Esophagus muscularis mucosa (tissue), 4 donors: ENCODE data around the gene DCAF6. TPM values are rescaled to one million over a fixed set of nuclear protein-coding genes. Genes with fewer than 3 reads are reported as not detected.

Experiments
- DNase-seq: peaks from one replicate; pipeline ENCODE4 v3.0.0-alpha.2; 2017; ENCODE audit errors: extremely low spot score
- H3K27ac ChIP-seq, 4 donors: fragments of 200-600 bp; sonication (generic); replicated peaks in 1 of 4; 1 replicate in 3 of 4; 2 replicates in 1 of 4; pipeline ENCODE4 v1.5.1; 2016 to 2019; ENCODE audit warnings: mild to moderate bottlenecking in 1 of 4
- H3K27me3 ChIP-seq, 4 donors: fragments of 200-600 bp; sonication (generic); one replicate each; pipeline versions ENCODE4 v1.5.1 to v1.6.0; 2016 to 2019
- H3K36me3 ChIP-seq, 4 donors: fragments of 200-600 bp; sonication (generic); one replicate each; pipeline ENCODE4 v1.5.1; 2016 to 2019
- H3K4me1 ChIP-seq, 4 donors: fragments of 200-600 bp; sonication (generic); one replicate each; pipeline ENCODE4 v1.5.1; 2016 to 2019
- H3K4me3 ChIP-seq, 4 donors: fragments of 200-600 bp; sonication (generic); 1 replicate in 2 of 4; 2 replicates in 2 of 4; pipeline ENCODE4 v1.5.1; 2016 to 2019; ENCODE audit warnings: mild to moderate bottlenecking in 4 of 4, moderate library complexity in 1 of 4
- H3K9me3 ChIP-seq, 4 donors: fragments of 200-600 bp; sonication (generic); 1 replicate in 3 of 4; 2 replicates in 1 of 4; pipeline ENCODE4 v1.5.1; 2016 to 2019
- EP300 ChIP-seq: sonication (generic); formaldehyde crosslinking; IDR thresholded peaks from one replicate; pipeline ENCODE4 v1.6.1; 2017; ENCODE audit warnings: antibody characterized with exemption
- POLR2A ChIP-seq: fragments of 450-650 bp; IDR thresholded peaks from one replicate; pipeline ENCODE4 v1.6.1; 2017; ENCODE audit warnings: antibody characterized with exemption, moderate library complexity, mild to moderate bottlenecking, low read depth
- POLR2AphosphoS5 ChIP-seq, 2 donors: sonication (generic); formaldehyde crosslinking; IDR thresholded peaks; one replicate each; pipeline ENCODE4 v1.6.1; 2017; ENCODE audit warnings: antibody characterized with exemption in 2 of 2
- WGBS: methylation state at CpG from one replicate; pipeline ENCODE4 v1.1.5; 2018; 5-methylcytosine and 5-hydroxymethylcytosine counted together
- intact Hi-C: fragments of 100-400 bp; cut with DNase I; formaldehyde crosslinking; loops from one replicate; pipeline ENCODE4 v1.15.1; 2023
- total RNA-seq, 4 donors: library from RNA; depleted of rRNA; stranded (reverse); fragments of >200 nt; gene quantifications; one replicate each; pipeline versions ENCODE4 v1.1.0 to v1.2.1, GENCODE V29; 2016
- TF ChIP-seq, protein P1 (sequence below), 3 experiments: fragments of 200-600 bp in 2 of 3; fragments of 450-650 bp in 1 of 3; sonication (generic) in 2 of 3; IDR thresholded peaks; one replicate each; pipeline ENCODE4 v1.5.1; 2017 to 2019; ENCODE audit warnings: antibody characterized with exemption in 3 of 3, mild to moderate bottlenecking in 2 of 3, moderate library complexity in 1 of 3

Gene DCAF6
- total RNA-seq, 4 donors from 2014 or later: 80.4 to 110 (median 93.9) TPM

DNA sequence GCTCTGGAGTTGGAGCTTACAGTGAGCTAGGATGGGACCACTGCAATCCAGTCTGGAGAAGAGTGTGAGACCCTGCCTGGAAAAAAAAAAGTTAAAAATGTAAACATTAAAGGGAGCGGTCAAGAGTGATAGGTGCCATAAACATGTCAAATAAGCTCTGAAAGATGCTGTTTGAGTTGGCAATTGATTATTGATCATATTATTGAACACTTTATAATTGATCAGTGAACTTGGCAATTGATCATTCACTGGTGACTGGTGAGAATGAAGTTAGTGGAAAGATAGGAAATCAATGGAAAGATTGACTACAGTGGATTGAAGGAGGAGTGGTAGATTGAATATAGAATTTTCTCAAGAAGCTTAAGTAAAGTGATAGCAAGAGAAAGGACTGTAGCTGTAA lies 64.7 kb downstream of the DCAF6 start:
- Histone ChIP-seq H3K4me3 (no peak overlapping the region), H3K27me3 (no peaks in the 10 kb centered on the region), H3K27ac (no peak overlapping the region), H3K4me1 (peaks cover 0 to 10% (median 6%) of the 10 kb centered on the region in 4 donors), H3K9me3 (no peaks in the 10 kb centered on the region), H3K36me3 (peaks cover 0 to 30% (median 11%) of the 10 kb centered on the region in 4 donors)
- intact Hi-C loops: no loop called here
- 97% methylated on average over 1 of the region's 1 CpG for WGBS
- no peak for DNase-seq
- TF ChIP-seq EP300 (no peak), POLR2A (no peak), POLR2AphosphoS5 (IDR thresholded peaks at IDR 0.05) (no peak)
- TF ChIP-seq, protein P1, sequence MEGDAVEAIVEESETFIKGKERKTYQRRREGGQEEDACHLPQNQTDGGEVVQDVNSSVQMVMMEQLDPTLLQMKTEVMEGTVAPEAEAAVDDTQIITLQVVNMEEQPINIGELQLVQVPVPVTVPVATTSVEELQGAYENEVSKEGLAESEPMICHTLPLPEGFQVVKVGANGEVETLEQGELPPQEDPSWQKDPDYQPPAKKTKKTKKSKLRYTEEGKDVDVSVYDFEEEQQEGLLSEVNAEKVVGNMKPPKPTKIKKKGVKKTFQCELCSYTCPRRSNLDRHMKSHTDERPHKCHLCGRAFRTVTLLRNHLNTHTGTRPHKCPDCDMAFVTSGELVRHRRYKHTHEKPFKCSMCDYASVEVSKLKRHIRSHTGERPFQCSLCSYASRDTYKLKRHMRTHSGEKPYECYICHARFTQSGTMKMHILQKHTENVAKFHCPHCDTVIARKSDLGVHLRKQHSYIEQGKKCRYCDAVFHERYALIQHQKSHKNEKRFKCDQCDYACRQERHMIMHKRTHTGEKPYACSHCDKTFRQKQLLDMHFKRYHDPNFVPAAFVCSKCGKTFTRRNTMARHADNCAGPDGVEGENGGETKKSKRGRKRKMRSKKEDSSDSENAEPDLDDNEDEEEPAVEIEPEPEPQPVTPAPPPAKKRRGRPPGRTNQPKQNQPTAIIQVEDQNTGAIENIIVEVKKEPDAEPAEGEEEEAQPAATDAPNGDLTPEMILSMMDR (IDR thresholded peaks at IDR 0.05): no peak

DNA sequence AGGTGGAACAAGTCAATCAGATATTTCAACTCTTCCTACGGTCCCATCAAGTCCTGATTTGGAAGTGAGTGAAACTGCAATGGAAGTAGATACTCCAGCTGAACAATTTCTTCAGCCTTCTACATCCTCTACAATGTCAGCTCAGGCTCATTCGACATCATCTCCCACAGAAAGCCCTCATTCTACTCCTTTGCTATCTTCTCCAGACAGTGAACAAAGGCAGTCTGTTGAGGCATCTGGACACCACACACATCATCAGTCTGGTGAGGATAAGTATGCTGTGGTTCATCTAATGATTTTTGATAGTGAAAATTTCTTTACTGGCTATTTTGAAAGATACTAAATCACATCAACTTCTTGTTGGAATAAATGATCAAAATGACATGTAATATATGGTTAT lies 68.0 kb downstream of the DCAF6 start:
- no peaks in the 10 kb centered on the region for H3K9me3 ChIP-seq
- no peak for DNase-seq
- no peak overlapping the region for H3K27ac ChIP-seq
- H3K4me3 ChIP-seq: no peak overlapping the region
- no peaks in the 10 kb centered on the region for H3K27me3 ChIP-seq
- intact Hi-C loops: no loop called here
- peaks cover 3 to 44% (median 19%) of the 10 kb centered on the region in 4 donors for H3K36me3 ChIP-seq
- peaks cover 0 to 10% (median 6%) of the 10 kb centered on the region in 4 donors for H3K4me1 ChIP-seq
- TF ChIP-seq EP300: no peak
- TF ChIP-seq POLR2A: no peak
- no peak for TF ChIP-seq POLR2AphosphoS5 (IDR thresholded peaks at IDR 0.05)
- TF ChIP-seq, protein P1 (IDR thresholded peaks at IDR 0.05): no peak
- WGBS: 100% methylated on average over 2 of the region's 2 CpGs

GRCh38 chr1:168005529-168005928 lies 69.0 kb downstream of the DCAF6 start:
- H3K9me3 ChIP-seq: no peaks in the 10 kb centered on the region
- peaks cover 3 to 44% (median 19%) of the 10 kb centered on the region in 4 donors for H3K36me3 ChIP-seq
- TF ChIP-seq POLR2A: no peak
- TF ChIP-seq EP300: no peak
- H3K27me3 ChIP-seq: no peaks in the 10 kb centered on the region
- H3K27ac ChIP-seq: no peak overlapping the region
- no peak overlapping the region for H3K4me3 ChIP-seq
- DNase-seq: no peak
- intact Hi-C loops: no loop called here
- peaks cover 0 to 10% (median 6%) of the 10 kb centered on the region in 4 donors for H3K4me1 ChIP-seq

DNA sequence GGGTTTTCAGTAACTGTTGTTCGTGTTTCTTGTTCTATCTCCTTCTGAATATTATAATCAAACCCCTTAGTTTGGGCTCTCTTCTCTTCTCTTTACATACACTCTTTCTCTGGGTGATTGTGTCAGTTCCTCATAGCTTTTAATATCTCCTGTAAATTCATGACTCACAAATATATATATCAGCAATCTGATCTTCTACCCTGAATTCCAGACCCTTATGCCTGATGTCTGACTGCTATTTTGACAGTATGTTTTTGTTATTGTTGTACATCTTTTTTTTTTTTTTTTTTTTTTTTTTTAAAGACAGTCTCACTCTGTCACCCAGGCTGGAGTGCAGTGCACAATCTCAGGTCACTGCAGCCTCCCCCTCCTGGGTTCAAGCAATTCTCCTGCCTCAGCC lies 71.2 kb downstream of the DCAF6 start:
- no peak overlapping the region for H3K4me3 ChIP-seq
- H3K27me3 ChIP-seq: no peaks in the 10 kb centered on the region
- peaks cover 3 to 46% (median 22%) of the 10 kb centered on the region in 4 donors for H3K36me3 ChIP-seq
- TF ChIP-seq EP300: no peak
- TF ChIP-seq, protein P1 (IDR thresholded peaks at IDR 0.05): no peak
- TF ChIP-seq POLR2A: no peak
- TF ChIP-seq POLR2AphosphoS5 (IDR thresholded peaks at IDR 0.05): no peak
- H3K4me1 ChIP-seq: peaks cover 0 to 10% (median 6%) of the 10 kb centered on the region in 4 donors
- no peak for DNase-seq
- H3K9me3 ChIP-seq: no peaks in the 10 kb centered on the region
- no peak overlapping the region for H3K27ac ChIP-seq
- intact Hi-C loops: no loop called here
- 91% methylated on average over 1 of the region's 1 CpG for WGBS

- no peak overlapping the region for H3K4me3 ChIP-seq
- 94% methylated on average over 5 of the region's 5 CpGs for WGBS
- no peak overlapping the region for H3K27ac ChIP-seq
- peaks cover 0 to 10% (median 6%) of the 10 kb centered on the region in 4 donors for H3K4me1 ChIP-seq
- intact Hi-C loops: no loop called here
- no peak for TF ChIP-seq POLR2A
- TF ChIP-seq, protein P1 (IDR thresholded peaks at IDR 0.05): no peak
- TF ChIP-seq POLR2AphosphoS5 (IDR thresholded peaks at IDR 0.05): no peak
- H3K36me3 ChIP-seq: peaks cover 3 to 50% (median 27%) of the 10 kb centered on the region in 4 donors
- no peak for DNase-seq
- no peaks in the 10 kb centered on the region for H3K27me3 ChIP-seq
- no peaks in the 10 kb centered on the region for H3K9me3 ChIP-seq
These were observed 72.1 kb downstream of the DCAF6 start for GRCh38 chr1:168008595-168008994.
